ENCODE data around the gene CATSPERD. TPM values are rescaled to one million over a fixed set of nuclear protein-coding genes. Genes with fewer than 3 reads are reported as not detected.
A peak's percentile ranks its signal among the peaks of the same experiment; 100 is the strongest.
"Not testable (repeated sequence)": the region's sequence is repeated elsewhere in the genome, so short reads cannot be mapped to it uniquely, and the experiment has no call there.

The CATSPERD gene
- total RNA-seq, 3 donors from 2014 or later, result not detected

DNA sequence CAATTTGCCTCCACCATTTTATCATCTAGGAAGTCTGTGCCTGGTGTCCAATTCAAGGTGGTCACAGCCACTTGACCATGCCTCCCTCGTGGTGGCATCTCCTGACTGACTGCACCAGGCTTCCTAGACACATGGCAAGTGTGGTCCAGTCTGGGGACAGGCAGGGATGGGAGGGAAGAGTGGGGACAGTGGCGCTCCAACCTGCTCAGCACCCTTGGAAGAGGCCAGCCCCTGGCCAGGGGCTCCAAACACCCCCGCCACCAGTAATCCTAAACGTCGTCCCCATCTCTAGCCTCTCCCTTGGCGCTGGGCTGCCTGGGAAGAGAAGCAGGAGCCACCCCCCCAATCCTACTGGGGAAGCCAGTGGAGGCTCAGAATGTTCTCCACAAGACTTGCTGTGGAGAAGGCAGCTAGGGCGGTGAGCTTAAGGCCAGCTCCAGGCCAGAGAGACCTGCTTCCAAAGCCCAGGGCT, 27.7 kb upstream of the CATSPERD start:
- no peak for ATAC-seq
- Mint-ChIP-seq H3K27me3 (ENCODE audit: low read depth) (no peaks in the 10 kb centered on the region), H3K4me1 (ENCODE audit: low read depth) (peaks cover 15% of the 10 kb centered on the region), H3K9me3 (no peaks in the 10 kb centered on the region), H3K36me3 (ENCODE audit: insufficient read depth) (peaks cover 24% of the 10 kb centered on the region), H3K4me3 (peak overlapping the region; percentile 99)
- no peak for DNase-seq

DNA sequence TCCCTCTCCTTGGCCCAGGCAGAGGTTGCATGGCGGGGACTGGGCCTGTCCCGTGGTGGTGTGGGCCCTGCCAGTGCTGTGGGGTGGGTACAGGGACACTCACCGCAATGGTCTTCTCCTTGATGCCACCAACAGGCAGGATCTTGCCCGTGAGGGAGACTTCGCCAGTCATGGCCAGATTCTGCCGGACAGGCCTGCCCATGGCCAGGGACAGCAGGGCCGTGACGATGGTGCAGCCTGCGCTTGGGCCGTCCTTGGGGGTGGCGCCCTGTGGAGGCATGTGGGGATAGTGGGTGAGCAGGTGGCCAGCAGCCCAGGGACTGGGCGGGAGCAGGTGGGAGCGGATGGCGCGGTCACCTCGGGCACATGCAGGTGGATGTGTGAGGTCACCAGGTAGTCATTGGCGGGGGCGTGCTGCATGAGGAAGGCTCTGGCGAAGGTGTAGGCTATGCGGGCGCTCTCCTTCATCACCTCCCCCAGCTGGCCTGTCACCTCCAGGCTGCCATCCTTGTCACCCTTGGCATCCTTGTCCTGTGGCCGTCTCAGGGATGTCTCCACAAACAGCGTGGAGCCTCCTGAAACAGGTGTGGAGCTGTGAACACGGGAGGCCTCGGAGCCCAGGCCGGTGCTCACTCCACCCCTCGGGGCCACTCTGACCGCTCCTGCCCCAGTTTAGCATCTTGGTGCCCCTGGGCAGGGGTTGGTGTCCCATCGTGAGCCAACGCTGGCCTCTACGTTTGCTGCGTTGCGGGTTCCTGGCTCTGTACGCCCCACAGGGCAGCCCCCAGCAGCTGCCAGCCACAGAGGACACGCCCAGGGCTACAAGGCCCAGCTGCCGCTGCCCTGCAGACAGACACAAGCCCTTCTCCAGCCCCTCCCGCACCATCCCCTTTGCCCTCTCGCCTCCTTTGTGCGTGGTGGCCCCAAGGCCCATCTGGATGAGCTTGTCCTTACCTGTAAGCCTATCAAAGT, 27.0 kb upstream of the CATSPERD start:
- H3K9me3 Mint-ChIP-seq, result no peaks in the 10 kb centered on the region

DNA sequence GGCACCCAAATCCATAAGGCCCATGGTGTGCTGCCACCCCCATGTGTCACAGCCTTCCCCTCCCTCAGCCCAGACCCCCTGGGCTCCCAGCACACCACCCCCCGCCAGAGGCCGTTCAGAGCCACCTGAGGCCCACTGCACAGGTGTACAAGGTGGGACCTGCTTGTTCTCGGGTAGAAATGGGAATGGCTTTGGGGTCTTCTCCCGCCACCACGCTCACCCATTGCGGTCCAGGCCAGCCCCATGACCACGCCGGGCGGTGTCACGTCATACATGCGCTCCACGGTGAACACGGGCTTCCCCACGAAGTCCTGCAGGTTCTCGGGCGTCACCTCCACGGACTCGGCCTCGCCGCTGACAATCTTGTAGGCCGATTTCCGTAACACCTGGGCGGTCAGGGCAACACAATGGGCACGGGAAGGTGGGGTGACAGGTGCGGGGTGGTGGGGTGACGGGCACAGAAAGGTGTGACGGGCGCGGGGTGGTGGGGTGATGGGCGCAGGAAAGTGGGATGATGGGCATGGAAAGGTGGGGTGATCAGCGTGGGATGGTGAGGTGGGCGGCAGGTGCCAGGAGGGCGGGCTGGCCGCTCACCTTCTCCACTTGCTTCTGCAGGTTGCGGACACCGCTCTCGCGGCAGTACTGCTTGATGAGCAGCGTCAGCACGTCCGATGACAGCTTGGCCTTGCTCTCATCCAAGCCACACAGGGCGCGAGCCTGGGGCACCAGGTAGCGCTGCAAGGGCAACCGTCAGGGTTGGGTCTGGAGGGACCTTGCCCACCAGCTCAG, 26.1 kb upstream of the CATSPERD start:
- Mint-ChIP-seq H3K36me3 (ENCODE audit: insufficient read depth) (peaks cover 30% of the 10 kb centered on the region), H3K27me3 (ENCODE audit: low read depth) (no peaks in the 10 kb centered on the region), H3K9me3 (no peaks in the 10 kb centered on the region), H3K4me1 (ENCODE audit: low read depth) (peaks cover 11% of the 10 kb centered on the region), H3K4me3 (no peak overlapping the region)
- ATAC-seq, result no peak
- no peak for DNase-seq

More for the DNA sequence above, 27.0 kb upstream of the CATSPERD start:
- Mint-ChIP-seq H3K4me1 (ENCODE audit: low read depth) (peaks cover 11% of the 10 kb centered on the region), H3K36me3 (ENCODE audit: insufficient read depth) (peaks cover 24% of the 10 kb centered on the region), H3K27me3 (ENCODE audit: low read depth) (no peaks in the 10 kb centered on the region), H3K4me3 (peak overlapping the region; percentile 99)
- no peak for DNase-seq
- ATAC-seq, result peak; percentile 1

DNA sequence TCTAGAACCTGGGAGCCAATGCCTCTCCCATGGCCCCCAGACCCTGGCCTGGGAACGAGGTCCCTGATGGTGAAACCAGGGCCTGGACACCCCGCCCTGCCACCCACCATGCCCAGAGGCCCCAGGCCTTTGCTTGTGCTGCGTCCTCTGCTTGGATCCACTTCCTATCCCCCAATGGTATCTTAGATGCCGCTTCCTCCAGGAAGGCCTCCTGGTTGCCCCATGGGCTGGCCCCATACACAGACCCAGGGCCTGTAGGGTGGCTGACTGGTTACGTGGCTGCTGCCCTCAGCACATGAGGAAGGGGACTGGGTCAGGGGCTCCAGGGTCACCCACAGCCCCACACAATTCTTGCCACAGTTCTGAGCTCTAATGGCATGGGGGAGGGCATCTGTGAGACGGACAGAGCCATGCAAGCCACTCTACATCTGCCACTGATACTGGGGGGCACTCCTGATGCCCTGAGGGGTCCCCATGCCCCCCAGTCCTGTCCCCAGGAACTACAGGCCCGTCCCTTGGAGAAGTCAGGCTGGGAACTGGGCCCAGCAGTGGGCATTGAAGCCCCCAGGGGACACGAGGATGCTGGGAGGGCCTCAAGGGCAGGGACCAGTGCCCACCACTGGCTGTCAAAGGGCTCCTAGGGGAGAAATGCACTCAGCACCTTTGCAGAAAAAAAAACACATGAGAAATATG, 25.3 kb upstream of the CATSPERD start:
- no peaks in the 10 kb centered on the region for H3K27me3 Mint-ChIP-seq (ENCODE audit: low read depth)

DNA sequence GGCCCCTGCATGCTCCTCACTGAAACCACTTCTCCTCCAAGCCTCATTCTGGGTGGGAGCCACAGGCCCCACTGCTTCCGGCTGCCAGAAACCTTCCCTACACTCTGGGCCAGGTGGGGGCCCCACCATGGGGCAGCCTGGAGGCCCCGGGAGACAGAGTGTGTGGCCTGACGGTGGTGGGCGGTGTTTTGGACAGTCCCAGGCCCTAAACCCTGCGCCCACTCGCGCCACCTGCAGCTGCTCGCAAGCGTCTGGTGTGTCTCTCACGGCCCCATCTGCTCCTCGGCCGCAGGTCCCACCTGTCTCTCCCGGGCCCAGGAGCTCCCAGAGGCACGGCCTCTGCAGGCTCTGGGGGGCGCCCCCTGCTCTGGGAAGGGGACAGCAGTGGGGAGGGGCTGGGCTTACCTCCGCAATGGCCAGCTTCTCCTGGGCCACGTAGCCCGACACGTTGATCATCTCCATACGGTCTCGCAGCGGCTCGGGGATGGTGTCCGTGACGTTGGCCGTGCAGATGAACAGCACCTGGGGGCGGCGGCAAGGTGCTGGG, 24.7 kb upstream of the CATSPERD start:
- ATAC-seq (no peak), DNase-seq (no peak)
- H3K4me3 Mint-ChIP-seq, result no peak overlapping the region
- H3K9me3 Mint-ChIP-seq, result no peaks in the 10 kb centered on the region
- H3K36me3 Mint-ChIP-seq (ENCODE audit: insufficient read depth), result peaks cover 31% of the 10 kb centered on the region
- no peaks in the 10 kb centered on the region for H3K27me3 Mint-ChIP-seq (ENCODE audit: low read depth)
- H3K4me1 Mint-ChIP-seq (ENCODE audit: low read depth), result peaks cover 8% of the 10 kb centered on the region

More for the DNA sequence above, 25.3 kb upstream of the CATSPERD start:
- no peaks in the 10 kb centered on the region for H3K9me3 Mint-ChIP-seq
- peaks cover 8% of the 10 kb centered on the region for H3K4me1 Mint-ChIP-seq (ENCODE audit: low read depth)
- no peak overlapping the region for H3K4me3 Mint-ChIP-seq
- no peak for ATAC-seq
- H3K36me3 Mint-ChIP-seq (ENCODE audit: insufficient read depth), result peaks cover 30% of the 10 kb centered on the region
- no peak for DNase-seq

DNA sequence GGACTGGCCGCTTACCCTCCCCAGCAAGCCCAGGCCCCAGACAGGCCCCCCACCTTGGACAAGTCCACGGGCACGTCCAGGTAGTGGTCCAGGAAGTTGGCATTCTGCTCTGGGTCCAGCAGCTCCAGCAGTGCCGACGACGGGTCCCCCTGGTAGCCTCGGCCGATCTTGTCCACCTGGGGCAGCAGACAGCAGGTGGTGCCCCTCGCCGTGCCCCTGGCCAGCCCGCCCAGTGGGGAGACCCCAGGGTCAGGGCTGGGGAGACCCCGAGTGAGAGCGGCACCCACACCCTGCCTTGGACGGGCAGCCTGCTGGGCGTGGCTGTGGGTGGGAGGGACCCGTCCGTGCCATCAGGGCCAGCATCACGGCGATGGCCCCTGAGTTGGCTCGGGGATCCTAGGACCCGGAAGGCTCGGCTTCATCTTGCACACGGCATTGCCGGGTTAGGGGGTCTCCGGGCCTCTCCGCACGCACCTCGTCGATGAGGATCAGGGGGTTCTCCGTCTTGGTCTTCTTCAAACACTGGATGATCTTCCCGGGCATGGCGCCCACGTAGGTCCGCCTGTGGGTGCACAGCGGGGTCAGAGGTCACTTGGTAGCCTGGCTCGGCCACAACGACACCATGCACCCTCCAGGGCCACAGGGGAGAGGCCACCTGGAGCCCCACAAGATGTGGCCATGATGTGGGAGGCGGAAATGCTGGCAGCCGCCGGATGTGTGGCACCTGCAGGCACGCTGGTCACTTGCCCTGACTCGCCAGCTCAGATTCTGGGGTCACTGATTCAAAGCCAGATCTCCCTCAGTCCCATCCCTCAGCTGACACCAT, 24.0 kb upstream of the CATSPERD start:
- Mint-ChIP-seq H3K4me3 (no peak overlapping the region), H3K4me1 (ENCODE audit: low read depth) (peaks cover 8% of the 10 kb centered on the region), H3K36me3 (ENCODE audit: insufficient read depth) (peaks cover 30% of the 10 kb centered on the region), H3K9me3 (no peaks in the 10 kb centered on the region), H3K27me3 (ENCODE audit: low read depth) (no peaks in the 10 kb centered on the region)
- ATAC-seq (no peak), DNase-seq (no peak)

DNA sequence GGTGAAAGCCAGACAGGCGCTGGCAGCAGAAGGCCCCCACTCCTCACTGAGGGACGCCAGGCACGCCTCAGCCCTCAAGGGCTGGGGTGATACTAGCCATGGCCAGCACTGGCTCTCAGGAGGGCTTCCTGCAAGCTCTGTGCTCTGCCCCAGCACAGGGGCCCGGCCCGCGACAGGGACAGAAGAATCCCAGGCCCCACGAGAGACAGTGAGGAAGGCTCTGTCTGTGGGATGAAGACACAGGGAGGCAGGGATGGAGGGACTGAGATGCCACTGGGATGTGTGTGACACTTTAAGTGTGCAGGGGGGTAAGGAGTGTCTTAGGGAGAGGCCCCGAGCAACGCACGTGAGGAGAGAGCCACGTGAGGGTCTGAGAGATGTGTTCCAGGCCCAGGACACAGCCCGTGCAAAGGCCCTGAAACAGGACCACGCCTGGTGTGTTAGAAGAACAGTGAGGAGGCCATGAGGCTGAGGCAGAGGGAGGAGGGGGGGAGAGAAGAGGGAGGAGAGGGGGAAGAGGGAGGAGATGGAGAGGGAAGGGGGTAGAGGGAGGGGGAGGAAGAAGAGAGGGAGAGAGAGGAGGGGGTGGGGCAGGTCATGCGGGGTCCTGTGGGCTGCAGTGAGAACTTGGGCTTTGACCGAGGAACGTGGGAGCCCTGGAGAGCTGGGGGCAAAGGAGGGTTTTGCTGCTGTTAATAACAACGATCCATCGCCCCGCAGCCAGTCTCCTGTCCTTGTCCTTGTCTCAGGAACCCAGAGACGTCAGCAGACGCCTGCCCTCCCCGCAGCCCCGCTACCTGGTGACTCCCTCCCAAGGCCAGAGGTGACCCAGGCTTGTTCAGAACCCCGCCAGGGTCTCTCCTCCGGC, 23.2 kb upstream of the CATSPERD start:
- no peaks in the 10 kb centered on the region for H3K27me3 Mint-ChIP-seq (ENCODE audit: low read depth)
- no peak for ATAC-seq
- DNase-seq, result no peak
- no peaks in the 10 kb centered on the region for H3K9me3 Mint-ChIP-seq
- H3K4me3 Mint-ChIP-seq, result no peak overlapping the region
- peaks cover 30% of the 10 kb centered on the region for H3K36me3 Mint-ChIP-seq (ENCODE audit: insufficient read depth)
- H3K4me1 Mint-ChIP-seq (ENCODE audit: low read depth), result peaks cover 5% of the 10 kb centered on the region

DNA sequence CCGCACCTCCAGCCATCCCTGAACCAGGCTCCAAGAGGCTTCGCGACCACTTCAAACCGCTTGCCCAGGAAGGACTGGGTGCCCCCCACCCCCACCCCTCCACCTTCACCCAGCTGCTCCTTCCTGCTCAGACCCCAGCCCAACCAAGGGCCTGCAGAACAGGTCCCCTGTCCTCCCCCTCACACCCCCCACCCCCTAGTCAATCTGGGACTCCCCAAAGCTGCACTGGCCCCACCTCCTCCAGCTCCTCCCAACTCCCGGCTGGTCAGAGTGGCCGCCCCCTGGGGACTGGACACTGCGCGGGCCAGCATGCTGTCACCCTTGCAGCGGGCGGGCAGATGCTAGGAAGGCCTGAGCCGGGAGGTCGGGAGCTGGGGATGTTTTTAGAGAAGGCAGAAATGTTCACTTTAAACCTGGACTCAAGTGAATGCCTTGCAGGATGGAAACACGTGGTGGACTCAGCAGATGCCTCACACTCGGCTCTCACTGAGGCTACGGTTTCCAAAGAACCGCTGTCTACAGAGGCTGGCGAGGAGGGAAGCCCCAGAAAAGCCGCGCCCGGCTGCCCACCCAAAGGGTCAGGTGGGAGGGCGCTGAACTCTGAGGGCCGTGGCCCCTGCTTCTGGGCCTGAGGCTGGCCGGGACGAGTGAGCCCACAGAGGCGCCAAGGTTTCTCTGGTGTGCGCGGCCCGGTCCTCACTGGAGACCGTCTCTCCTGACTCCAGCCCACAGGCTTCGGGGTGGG, 22.4 kb upstream of the CATSPERD start:
- Mint-ChIP-seq H3K4me3 (no peak overlapping the region), H3K36me3 (ENCODE audit: insufficient read depth) (peaks cover 27% of the 10 kb centered on the region), H3K4me1 (ENCODE audit: low read depth) (peaks cover 1% of the 10 kb centered on the region), H3K27me3 (ENCODE audit: low read depth) (no peaks in the 10 kb centered on the region), H3K9me3 (no peaks in the 10 kb centered on the region)
- no peak for DNase-seq
- no peak for ATAC-seq

DNA sequence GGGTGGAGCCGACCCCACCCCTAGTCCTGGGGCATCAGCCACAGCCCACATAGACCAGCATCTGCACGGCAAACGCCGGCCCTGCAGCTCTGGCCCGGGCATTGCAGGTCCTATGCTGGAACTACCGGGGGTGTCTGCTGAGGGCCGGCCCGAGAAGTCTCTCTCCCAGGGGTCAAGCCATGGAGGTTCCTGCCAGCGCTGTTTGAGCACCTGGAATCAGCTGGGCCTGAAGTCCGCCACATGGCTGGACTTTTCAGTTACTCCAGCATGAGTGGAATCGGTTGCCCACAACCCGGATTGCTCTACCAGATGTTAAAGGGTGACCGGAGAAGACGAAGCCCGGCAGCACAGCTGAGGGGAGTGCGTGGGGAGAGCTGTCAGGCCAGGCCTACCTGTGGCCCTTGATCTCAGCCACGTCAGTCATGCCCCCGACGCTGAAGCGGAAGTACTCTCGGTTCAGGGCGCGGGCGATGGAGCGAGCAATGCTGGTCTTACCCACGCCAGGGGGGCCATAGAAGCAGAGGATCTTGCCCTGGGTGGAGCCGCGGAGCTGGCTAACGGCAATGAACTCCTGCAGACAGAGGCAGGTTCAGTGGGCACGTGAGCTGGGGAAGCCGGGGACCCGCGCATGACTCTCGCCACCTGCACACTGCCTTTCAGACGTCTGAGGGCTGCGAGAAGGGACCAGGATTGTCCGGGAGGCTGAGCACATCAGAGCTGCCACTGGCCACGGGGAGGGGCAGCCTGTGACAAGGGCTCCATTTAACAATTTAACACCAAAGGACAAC, 21.6 kb upstream of the CATSPERD start:
- no peak for DNase-seq
- Mint-ChIP-seq H3K27me3 (ENCODE audit: low read depth) (no peaks in the 10 kb centered on the region), H3K9me3 (no peaks in the 10 kb centered on the region), H3K4me1 (ENCODE audit: low read depth) (peaks cover 1% of the 10 kb centered on the region), H3K4me3 (no peak overlapping the region), H3K36me3 (ENCODE audit: insufficient read depth) (peaks cover 28% of the 10 kb centered on the region)
- ATAC-seq, result no peak

DNA sequence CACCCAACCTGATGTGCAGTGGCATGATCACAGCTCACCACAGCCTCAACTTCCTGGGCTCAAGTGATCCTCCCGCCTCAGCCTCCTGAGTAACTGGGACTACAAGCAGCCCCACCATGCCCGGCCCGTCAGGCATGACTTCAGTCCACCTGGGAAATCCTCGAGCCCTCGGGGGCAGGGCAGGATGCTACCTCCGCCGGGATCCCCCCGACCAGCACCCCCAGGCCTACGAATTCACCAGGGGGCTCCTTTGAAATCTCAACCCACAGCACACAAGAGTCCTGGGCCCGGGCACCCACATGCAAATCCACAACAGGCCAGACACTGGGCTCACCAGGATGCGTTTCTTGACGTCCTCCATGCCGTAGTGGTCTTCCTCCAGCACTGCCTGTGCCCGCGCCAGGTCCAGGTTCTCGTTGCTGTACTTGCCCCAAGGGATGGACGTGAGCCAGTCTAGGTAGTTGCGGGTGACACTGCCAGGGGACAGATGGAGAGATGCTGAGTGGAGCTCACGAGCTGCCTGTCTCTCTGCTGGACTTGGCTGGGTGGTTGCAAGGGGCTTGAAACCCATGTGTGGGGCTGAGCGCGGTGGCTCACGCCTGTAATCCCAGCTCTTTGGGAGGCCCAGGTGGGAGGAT, 19.9 kb upstream of the CATSPERD start:
- no peaks in the 10 kb centered on the region for H3K9me3 Mint-ChIP-seq
- H3K4me1 Mint-ChIP-seq (ENCODE audit: low read depth), result peaks cover 1% of the 10 kb centered on the region
- no peak overlapping the region for H3K4me3 Mint-ChIP-seq
- DNase-seq, result no peak
- no peaks in the 10 kb centered on the region for H3K27me3 Mint-ChIP-seq (ENCODE audit: low read depth)
- ATAC-seq, result no peak
- peaks cover 28% of the 10 kb centered on the region for H3K36me3 Mint-ChIP-seq (ENCODE audit: insufficient read depth)

DNA sequence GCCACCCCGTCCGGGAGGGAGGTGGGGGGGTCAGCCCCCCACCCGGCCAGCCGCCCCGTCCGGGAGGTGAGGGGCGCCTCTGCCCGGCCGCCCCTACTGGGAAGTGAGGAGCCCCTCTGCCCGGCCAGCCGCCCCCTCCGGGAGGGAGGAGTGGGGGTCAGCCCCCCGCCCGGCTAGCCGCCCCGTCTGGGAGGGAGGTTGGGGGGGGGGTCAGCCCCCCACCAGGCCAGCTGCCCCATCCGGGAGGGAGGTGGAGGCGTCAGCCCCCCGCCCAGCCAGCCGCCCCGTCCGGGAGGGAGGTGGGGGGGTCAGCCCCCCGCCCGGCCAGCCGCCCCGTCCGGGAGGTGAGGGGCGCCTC, 18.4 kb upstream of the CATSPERD start:
- not testable (repeated sequence) for DNase-seq; H3K9me3 Mint-ChIP-seq; H3K27me3 Mint-ChIP-seq (ENCODE audit: low read depth); H3K4me3 Mint-ChIP-seq; H3K4me1 Mint-ChIP-seq (ENCODE audit: low read depth); ATAC-seq
- H3K36me3 Mint-ChIP-seq (ENCODE audit: insufficient read depth), result peaks cover 26% of the 10 kb centered on the region

All from activated T-cell treated with anti-CD3 and anti-CD28 coated beads, Interleukin-2, amount 50 U/mL, for 4 hours (primary cell).